Gastroesophageal sphincter (tissue), 3 donors: ENCODE measurements around the gene TOX2.

Source experiments
- CTCF ChIP-seq, 4 experiments: fragments of 200-600 bp in 2 of 4; fragments of 450-650 bp in 2 of 4; sonication (generic) in 1 of 4; IDR thresholded peaks; one replicate each; pipeline ENCODE4 v1.5.1; 2017 to 2019; ENCODE audit warnings: antibody characterized with exemption in 4 of 4, mild to moderate bottlenecking in 2 of 4, moderate library complexity in 2 of 4
- POLR2A ChIP-seq, 2 donors: fragments of 450-650 bp; IDR thresholded peaks; one replicate each; pipeline ENCODE4 v1.6.1; 2017; ENCODE audit warnings: antibody characterized with exemption in 2 of 2, mild to moderate bottlenecking in 2 of 2, moderate library complexity in 1 of 2
- POLR2AphosphoS5 ChIP-seq: sonication (generic); formaldehyde crosslinking; IDR thresholded peaks from one replicate; pipeline ENCODE4 v1.6.1; 2017; ENCODE audit warnings: antibody characterized with exemption

GRCh38 chr20:43949741-43950618, 35.3 kb downstream of the TOX2 start:
- TF ChIP-seq CTCF (IDR thresholded peaks at IDR 0.05) (no peak), POLR2A (IDR thresholded peaks at IDR 0.05) (no peak), POLR2AphosphoS5 (no peak)
